HG03558 (cell line): ENCODE measurements around the gene FBP2.
"Not testable (repeated sequence)": the region's sequence is repeated elsewhere in the genome, so short reads cannot be mapped to it uniquely, and the experiment has no call there.

Experiments used
- ATAC-seq: cut with Tn5 transposase; IDR thresholded peaks from one replicate; pipeline ENCODE4 v1.9.1; 2021; ENCODE audit warnings: moderate number of reproducible peaks; ENCODE audit not compliant: unreplicated experiment; ENCODE audit errors: extremely low read depth

Gene FBP2

DNA sequence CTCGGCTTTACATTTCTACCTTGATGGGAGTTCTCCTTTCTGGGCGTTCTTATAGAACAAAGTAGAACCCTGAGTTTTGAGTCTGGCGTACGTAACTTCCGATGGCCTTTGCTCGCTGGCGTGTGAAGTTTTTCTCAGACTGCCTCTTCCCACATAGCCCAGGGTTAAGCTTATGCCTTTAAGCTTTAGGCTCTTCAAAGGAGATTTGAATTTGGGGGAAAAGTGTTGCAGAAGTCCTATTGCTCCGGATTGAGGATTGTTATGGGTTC lies 13.7 kb upstream of the FBP2 start:
- no peak for ATAC-seq

DNA sequence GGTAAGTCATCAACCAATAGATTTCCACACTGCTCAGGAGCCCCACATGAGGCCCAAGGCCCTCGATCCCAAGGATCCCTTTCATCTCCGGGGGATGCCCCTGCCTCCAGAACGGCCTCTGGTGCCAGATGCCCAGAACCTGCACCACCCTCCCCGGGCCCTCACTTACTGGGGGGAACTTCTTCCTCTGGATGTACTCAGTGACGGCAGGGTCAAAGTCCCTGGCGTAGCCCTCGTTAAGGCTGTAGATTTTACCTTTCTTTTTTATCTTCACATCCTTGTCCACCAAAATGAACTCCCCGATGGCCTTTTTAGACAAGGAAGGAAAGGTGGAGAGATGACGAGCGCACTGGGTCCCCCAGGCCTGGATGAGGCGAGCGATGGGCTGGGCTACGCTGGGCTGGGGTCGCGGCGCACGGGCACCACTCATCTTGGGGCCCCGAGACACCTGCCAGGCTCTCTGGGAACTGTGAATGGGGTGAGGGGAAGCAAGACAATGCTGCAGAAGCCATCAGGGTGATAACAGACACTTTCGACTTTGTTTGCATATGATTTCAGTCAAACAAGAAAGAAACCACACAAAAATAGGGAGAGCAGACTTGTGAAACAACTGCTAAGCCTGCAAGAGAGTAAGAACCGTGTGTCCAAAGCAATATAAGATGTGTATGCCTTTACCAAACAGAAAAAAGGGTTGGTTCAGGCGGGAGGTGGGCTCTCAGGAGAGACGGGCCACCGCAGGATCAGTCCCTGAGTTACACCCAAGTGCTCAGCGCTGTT lies 13.2 kb upstream of the FBP2 start:
- no peak for ATAC-seq

- ATAC-seq: no peak
Observed at GRCh38 chr9:94603259-94604160, 9.9 kb upstream of the FBP2 start.

DNA sequence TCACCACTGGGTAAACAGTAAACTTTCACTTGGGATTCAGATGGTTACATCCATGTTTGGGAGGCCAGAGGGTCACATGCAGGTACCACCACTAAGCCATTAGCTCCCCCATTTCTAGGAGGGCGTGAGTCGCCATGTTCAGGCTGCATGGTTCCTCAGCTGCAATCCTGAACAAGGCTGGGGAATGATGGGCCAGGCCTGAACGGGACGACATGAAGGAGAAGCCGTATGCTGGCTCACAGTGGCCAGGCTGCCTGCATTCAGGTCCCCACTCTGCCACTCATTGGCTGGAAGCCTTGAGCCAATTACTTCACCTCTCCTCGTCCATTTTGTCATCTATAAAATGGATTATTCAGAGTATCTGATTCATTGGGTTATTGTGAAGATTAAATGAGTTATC lies 9.0 kb upstream of the FBP2 start:
- ATAC-seq: no peak

GRCh38 chr9:94600715-94601114 lies 7.1 kb upstream of the FBP2 start:
- no peak for ATAC-seq

DNA sequence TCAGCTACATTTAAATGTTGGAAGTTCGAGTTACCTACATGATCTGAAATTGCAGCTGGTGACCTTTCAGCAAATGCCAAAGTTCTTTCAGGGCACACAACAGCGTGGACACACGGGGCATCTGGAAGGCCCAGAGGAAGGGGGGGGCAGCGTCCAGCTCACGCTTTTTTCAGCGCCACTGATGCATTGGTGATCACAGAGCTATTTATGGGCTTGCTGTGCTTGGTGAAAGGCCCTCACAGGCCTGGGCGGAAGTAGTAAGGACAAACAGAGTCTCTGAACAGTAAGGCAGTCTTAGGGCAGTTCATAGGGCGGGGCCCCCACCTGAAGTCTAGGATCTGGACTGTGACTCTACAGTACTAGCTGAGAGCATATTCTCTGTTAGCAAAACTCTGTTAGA lies 6.6 kb upstream of the FBP2 start:
- ATAC-seq: no peak

DNA sequence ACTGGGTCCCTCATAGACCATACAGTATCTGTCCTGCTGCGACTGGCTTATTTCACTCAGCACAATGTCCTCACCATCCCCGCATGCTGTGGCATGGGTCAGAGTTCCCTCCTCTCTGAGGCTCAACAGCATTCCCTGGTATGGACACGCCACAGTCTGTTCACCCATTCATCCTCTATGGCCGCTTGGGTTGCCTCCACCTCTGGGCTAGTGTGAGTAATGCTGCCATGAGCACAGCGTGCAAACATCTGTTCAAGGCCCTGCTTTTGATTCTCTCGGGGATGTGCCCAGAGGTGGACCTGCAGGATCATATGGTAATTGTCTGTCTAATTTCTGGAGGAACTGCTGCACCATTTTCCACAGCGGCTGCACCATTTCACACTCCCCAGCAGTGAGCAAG lies 5.5 kb upstream of the FBP2 start:
- ATAC-seq: no peak

DNA sequence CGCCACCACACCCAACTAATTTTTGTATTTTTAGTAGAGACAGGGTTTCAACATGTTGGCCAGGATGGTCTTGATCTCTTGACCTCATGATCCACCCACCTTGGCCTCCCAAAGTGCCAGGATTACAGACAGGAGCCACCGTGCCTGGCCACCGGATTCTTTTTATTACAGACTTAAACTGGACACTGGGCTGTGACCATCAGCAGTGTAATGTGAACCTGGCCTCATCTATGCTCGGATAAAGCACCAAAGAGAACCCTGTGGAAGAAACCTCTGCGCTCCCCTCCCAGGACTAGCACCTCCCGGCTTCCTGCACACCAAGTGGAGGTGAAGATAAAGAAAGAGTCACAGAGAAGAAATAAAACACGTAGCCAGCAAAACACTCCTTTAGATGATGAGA lies 941 bp downstream of the FBP2 start:
- not testable (repeated sequence) for ATAC-seq

DNA sequence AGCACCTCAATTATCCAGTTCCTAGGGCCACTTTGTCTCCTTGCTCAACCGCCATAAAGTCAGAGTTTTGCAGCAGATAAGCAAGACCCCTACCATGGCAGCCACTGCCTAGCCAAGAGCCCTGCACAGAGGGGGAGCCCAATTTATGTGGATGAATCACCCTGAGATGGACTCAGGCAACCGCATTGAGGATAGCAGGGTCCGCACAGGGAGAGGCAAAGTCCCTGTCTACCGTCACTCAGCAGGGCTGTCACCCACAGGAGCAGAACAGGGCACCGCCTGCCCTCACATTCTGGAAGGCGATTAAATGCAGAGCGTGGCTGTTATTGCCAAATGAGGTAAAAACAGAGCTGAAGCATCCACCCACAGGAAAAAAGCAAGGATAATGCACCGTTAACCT lies 1.7 kb downstream of the FBP2 start:
- no peak for ATAC-seq

DNA sequence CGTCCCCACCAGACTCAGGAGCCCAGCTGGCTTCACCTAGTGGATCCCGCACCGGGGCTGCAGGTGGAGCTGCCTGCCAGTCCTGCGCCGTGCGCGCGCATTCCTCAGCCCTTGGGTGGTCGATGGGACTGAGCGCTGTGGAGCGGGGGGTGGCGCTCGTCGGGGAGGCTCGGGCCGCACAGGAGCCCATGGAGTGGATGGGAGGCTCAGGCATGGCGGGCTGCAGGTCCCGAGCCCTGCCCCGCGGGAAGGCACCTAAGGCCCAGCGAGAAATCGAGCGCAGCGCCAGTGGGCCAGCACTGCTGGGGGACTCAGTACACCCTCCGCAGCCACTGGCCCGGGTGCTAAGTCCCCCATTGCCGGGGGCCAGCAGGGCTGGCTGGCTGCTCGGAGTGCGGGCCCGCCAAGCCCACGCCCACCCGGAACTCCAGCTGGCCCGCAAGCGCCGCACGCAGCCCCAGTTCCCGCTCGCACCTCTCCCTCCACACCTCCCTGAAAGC lies 2.5 kb downstream of the FBP2 start:
- not testable (repeated sequence) for ATAC-seq

DNA sequence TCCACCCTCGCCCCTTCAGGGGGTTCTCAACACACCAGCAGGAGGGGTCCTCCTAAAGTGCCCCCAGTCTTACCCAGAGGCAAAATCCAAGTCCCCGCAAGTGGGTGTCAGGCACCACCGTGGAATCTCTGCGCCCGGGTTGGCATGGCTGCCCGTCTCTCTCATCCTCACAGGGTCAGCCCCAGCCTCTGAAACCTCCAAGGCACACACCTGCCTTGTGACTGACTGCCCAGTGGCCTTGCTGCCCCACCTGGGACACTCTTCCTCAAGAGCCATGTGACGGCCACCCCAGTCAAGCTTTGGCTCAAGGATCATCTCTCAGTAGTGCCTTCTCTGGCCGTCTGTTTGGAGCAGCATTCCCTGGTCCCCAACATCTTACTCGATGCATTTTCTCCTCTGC lies 4.9 kb downstream of the FBP2 start:
- ATAC-seq: no peak

- no peak for ATAC-seq
Observed at GRCh38 chr9:94586814-94587213, 6.8 kb downstream of the FBP2 start.

- ATAC-seq: no peak
Observed at GRCh38 chr9:94586316-94586715, 7.3 kb downstream of the FBP2 start.

DNA sequence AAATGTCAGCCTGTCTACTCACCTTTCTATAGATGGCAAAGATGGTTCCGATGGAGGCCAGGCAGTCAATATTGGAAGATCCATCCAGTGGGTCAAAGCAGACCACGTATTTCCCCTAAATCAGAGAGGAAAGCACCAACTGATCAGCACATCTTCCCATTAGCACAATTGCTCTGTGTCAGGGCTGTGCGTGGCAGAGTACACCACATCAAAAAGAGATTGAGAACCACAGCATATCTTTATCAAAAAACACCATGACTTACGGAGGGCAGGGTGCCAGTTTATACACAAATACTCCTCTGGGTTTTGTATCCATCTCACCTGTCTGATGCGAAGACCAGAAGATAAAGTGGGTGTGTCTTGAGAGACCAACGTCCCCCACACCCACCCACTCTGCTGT lies 9.1 kb downstream of the FBP2 start:
- no peak for ATAC-seq

GRCh38 chr9:94581728-94582127 lies 11.9 kb downstream of the FBP2 start:
- no peak for ATAC-seq

GRCh38 chr9:94577571-94577970 lies 16.1 kb downstream of the FBP2 start:
- no peak for ATAC-seq

DNA sequence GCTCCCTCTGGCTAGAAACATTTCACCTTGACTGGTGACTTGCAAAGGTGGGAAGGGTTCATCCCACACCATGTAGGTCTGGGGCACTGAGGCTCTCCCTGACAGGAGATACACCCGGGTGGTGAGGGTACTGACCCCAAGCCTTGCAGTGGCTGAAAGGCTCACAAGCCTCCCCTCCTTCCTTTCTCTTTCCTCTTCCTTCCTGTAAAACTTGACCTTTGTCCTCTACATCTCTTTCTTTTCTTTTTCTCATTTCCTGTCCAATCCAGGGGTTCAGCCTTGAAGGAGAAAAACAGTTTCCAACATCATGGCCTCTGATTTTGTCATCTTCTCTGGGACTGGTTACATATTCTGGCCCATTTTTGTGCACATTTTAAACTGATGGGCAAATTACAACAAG lies 16.6 kb downstream of the FBP2 start:
- ATAC-seq: no peak

GRCh38 chr9:94576131-94576530 lies 17.5 kb downstream of the FBP2 start:
- ATAC-seq: no peak

- ATAC-seq: no peak
Observed at GRCh38 chr9:94568972-94569712, 24.5 kb downstream of the FBP2 start.

GRCh38 chr9:94568250-94568889 lies 25.3 kb downstream of the FBP2 start:
- no peak for ATAC-seq
